ENCODE measurements around the gene USE1.
A peak's percentile ranks its signal among the peaks of the same experiment; 100 is the strongest.

The USE1 gene

GRCh38 chr19:17259118-17259780 is 44.1 kb downstream of the USE1 start:
- no peak for FAIRE-seq

DNA sequence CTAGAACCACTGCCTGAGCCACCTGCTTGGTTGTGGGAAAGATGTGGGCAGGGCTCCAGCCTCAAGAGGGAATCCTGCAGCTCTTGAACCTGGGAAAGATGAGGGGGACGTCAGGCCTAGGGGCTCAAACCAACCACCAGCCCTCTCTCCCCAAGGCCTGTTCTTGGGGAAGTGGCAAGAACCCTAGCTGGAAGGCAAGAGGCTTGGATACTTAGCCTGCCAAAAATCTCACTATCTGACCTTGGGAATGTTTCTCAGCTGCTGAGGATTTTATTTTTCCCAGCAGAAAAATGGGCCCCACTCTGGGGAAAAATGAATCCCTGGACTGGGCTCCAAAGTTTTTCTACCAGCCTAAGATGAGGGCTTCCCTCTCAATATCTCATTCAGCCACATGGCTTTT is 44.8 kb downstream of the USE1 start:
- no peak for FAIRE-seq

DNA sequence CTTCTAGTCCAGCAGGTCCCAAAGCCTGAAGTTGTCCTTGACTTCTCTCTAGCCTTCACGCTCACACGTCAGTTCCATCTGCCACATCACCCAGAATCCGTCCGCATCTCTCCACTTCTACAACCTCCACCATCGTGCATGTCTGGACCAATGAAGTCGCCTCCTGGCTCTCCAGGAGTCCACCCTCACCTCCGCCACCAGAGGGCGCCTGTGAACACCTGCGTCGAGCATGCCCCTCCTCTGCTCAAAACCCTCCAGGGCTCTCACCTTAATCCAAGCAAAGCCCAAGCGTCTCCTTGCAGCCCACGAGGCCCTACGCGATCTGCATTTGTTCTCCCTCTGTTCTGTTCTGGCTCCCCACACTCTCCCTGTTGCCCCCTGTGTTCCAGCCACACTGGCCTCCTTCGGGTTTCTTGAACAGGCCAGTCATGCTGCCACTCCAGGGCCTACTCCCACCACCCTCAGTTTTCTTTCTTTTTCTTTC is 45.7 kb downstream of the USE1 start:
- no peak for FAIRE-seq

DNA sequence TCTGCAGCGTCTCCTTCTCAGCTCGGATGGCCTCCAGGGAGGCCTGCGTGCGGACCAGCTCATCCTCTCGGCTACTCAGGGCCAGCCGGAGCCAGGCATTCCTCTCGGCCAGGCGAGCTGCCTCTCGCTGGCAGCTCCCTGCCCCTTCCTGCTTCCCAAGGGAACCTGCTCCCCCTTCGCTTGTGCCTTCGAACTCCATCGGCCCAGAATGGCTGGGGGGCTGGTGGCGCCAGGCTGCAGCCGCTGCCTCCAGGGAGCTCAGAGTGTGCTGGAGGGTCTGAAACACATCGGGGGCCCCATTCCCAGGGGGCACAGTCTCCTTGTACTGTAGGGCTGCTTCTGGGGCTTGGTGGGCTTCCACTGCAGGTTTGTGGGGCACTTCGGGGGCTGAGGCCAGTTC is 47.4 kb downstream of the USE1 start:
- FAIRE-seq = no peak

DNA sequence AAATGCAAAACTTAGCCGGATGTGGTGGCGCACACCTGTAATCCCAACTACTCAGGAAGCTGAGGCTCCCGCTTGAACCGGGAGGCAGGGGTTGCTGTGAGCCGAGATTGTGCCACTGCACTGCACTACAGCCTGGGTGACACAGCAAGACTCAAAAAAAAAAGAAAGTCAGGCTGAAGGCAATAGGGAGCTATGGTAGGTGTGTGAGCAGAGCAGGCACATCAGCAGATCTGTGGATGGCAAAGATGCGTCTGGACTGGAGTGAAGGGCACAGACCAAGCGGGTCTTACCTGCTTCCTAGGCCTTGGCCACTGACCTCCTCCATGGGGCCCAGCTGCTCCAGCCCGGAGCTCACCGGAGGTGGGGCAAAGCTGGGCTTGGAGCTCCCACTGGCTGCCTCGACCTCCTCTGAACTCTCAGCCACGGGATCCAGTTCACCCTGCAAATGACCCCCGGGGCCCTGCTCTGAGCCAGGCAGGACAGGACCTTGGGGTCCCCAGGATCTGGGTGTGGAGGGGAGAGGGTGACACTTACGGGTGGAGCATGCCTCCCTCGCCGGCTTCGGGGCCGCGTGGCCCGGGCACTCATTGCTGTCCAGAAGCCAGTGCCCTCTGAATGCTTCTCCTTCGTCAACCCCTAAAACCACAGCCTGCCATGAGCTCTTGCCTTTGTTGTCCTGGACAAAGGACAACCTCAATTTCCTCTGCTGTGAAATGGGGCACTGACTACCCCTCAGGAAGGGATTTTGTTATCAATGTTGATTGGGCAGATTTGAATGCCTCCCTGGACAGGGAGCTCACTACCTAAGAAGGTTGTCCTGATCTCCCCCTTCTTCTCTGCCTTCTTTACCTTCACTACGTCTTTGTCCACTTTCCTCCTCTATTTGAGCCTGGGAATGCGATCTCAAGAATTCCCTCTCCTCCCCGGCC is 48.8 kb downstream of the USE1 start:
- FAIRE-seq = no peak

DNA sequence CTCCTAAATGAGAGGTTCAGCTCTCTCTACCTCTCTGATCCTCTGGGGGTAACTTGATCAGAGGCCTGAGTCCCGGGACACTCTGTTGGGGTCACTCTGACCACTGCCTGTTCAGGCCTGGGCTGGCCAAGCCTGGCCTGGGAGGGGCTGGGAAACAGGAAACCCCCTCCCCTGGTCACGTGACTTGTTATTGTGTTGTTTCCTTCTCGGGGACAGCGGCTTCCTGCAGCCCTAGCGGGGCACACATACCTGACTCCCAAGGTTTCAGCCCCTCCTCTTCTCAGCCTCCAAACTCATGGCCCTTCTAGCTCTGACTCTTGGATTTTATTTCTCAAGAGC is 49.5 kb downstream of the USE1 start, which contains the start of gene USHBP1:
Gene USHBP1 (minus strand): TSS at position 105 of the 339 bp plus-strand sequence. CDS start 446 bp downstream, outside the sequence.
- FAIRE-seq = no peak

- FAIRE-seq = no peak
Measured at GRCh38 chr19:17266026-17266425, 50.9 kb downstream of the USE1 start.

DNA sequence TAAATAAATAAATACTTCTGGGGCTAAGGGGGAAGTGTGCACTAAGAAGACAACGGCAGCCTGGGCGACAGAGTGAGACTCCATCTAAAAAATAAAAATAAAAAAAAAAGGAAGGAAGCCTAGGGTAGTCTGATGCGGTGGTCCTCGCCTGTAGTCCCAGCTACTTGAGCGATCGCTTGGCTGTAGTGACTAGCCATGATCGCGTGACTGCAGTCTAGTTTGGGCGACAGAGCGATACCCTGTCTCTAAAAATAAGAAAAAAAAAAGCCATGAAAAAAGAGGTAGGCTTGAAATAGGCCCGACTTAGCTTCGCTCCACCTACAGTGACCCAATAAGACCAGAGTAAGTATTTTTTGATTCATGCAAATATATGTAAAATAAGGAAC is 51.4 kb downstream of the USE1 start:
- no peak for FAIRE-seq

GRCh38 chr19:17266975-17267788 is 52.0 kb downstream of the USE1 start, which contains the start of gene BABAM1:
BABAM1 (plus strand) TSS chr19:17267443; CDS start chr19:17268807, 1,364 bp downstream.
- peak; percentile 100 for FAIRE-seq

- no peak for FAIRE-seq
Measured at GRCh38 chr19:17268754-17269153, 53.6 kb downstream of the USE1 start.
